Fibroblast of skin of right biceps (primary cell): ENCODE data around the gene FCN1.

Experiments used
- DNase-seq: peaks from one replicate; pipeline ENCODE4 v3.0.0-alpha.2; 2013

Gene FCN1

DNA sequence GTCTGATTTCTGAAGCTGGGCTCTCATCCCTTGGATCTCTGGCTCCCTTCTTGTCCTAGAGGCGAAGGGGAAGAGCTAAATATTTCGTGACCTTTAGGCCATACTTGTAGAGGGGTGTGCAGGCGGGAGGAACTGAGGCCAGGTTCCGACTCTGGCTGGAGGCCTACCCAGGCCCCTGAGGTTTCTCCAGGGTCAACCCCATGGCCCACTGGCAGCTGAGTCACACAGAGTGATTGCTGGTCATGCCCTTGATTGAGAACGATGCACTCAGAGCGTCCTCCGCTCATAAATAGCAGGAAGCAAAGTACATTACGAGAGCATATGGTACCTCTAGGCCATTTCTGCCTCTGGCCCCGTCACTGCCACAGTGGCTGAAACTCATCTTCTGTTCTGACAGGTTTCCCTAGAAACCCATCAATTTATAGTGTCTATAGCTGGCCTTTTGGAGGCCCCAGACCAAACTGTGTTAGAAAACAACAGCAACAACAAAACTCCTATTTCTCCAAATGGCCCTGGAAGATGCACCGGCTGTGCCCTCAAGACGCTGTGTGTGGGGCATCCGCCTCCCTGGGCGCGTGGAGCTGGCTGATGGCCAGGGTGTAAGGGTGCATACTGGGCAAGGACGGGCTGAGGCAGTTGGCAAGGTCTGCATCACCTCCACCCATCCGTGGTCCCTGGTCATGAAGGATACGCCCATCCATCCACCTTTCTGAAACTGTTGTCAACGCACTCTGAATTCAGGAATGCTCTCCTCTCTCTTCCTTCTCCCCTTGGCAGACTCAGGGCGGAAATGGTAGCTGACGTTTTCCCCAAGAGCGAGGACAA is 32.9 kb upstream of the FCN1 start:
- DNase-seq: no peak

DNA sequence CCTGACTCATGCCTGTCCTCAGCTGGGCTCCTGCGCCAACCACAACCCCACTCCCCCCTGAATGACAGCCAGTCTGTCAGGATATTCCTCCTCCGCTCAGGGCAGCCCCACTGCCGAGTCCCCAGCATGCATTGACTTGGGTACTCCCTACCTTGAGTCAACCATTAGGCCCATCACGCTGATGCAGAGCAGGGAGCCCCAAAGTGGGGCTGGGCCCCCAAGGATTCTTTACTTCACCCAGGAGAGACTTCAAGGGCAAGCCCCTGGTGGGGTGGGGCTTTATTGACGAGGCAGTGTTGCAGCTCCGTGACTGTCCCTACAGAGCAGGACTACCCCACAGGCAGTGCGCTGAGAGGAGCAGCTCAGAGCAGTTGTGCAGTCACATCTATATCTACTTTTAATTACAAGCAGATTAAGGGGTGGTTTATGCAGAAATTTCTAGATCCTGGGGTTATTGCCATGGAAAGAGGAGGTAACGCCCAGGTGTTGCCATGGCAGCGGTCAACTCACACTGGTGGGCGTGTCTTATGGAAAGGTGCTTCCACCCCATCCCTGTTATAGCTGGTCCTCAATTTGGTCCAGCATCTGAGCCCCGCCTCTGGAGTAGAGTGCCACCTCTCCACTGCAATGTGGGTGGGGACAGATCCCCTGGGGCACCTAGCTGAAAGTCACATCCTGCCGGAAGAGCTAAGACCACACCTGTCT is 32.1 kb upstream of the FCN1 start:
- no peak for DNase-seq

DNA sequence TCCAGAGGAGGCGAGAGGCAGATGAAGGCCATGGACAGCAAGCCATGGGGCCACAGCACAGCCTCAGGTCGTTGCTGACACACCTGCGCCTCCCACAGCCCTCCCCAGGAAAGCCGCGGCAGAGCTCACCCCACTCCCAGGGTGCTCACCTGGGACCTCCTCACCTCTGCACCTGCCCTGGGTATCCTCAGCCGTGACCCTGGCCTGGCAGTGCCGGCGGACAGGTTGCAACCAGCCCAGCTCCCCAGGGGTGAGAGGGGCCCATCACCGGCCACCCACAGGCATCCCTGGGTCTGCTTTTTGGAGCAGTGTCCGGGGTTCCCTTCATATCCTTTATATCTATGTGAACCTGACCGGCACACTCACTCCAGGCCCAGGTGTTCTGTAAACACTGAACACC is 30.4 kb upstream of the FCN1 start:
- DNase-seq: no peak

DNA sequence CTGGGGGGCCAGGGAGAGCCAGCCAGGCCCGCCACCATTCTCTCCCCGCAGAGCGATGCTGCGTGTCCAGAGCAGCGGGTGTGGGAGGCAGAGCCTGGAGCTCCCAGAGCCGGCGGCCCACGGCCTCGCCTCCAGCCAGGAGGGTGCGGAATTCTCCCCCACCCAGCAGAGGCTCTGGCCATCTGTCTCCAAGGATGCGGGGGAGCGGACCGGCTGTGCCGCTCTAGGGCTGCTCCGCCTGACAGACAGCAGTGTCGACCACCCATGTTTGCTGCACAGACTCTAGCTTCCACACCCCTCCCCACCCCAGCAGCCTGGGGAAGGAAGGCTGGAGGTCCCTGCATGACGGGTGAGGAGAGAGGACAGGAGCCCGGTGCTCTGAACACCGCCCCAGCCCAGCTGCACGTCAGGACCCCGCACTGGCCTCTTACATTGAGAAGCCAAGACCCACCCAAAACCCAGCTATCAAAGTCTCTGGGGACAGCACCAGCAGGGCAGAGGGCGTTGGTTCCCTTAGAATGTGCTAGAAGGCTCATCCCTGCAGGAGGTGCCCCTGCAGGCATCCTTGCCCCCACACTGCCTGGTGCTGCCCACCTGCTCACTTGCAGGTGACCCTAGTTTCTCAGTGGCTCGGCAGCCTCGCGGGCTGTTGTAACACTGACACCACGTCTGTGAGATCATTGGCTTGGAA is 29.7 kb upstream of the FCN1 start:
- no peak for DNase-seq

DNA sequence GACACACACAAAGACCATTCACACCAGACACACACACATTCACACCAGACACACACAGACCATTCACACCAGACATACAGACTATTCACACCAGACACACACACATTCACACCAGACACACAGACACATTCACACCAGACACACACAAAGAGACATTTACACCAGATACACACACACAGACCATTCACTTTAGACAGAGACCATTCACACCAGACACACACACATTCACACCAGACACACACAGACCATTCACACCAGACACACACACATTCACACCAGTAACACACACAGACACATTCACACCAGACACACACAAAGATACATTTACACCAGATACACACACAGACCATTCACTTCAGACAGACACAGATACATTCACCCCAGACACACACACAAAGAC is 29.0 kb upstream of the FCN1 start:
- DNase-seq: no peak

DNA sequence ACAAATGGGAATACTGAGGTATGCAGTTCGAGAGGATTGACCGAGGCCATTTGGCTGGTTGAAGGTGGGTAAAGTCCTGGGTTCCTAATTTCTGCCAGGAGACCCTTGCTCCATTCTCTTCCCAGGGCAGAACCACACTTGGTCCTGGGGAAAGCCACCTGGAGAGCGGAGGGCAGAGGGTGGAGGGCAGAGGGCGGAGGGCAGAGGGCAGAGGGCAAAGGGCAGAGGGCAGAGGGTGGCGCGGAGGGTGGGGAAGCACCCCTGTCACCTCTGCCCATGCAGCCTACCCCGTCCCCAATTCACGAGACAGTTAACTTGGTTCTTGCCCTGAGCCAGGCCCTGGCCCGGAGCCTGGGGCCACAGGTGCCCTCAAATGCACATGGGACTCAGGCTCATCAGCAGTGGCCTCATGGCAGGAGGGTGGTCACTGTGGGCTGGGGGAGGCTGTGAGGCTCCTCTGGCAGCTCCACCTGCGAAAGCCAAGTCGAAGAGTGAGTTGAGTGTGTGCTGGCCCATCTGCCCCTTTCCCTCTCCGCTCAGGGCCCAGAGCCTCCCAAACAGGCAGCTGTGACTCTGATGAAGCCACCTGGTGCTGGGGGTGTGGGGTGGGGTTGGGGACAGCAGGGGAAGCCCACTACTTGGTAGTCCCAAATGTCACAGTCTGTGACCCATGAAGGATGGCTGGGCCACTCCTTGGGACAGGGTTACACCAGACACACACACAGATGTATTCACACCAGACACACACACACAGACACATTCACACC is 28.0 kb upstream of the FCN1 start:
- no peak for DNase-seq

DNA sequence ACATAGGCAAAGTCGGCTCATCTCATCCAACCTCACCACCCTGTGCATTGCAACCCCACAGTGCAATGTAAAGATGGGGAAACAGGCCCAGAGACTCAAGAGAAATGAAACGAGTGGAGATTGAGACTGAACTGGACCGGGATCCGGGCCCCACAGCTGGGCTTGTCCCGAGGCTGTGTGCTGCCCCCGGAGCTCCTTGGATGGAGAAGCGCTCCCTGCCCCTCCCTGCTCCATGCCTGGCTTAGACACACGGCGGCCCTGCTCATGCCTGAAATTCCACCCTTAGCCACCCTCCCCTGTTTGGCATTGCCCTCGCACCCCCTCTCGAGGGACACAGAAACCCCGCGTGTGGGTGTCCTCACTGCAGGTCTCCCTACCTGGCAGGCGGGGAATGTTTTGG is 27.2 kb upstream of the FCN1 start:
- DNase-seq: no peak

DNA sequence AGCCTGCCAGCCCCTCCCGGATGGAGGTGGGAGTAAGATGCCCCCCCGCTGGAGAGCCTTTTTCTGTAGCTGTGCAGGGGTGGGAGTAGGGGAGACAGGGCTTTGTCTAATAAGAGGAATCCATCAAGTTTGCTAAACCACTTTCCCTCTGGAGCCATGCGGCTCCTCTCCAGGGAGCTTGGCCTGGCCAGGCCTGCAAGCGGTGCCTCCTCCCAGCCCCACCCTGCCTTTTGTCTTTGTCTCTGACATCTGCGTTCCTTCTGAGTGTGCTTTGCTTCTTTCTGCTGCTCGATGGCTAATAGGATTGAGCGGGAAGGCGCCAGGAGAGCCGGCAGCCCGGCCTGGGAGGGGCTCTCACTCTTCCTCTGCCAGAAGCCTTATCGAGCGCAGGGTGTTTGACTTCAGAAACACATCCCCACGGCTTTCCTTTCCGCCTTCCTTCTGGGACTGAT is 26.7 kb upstream of the FCN1 start:
- no peak for DNase-seq

DNA sequence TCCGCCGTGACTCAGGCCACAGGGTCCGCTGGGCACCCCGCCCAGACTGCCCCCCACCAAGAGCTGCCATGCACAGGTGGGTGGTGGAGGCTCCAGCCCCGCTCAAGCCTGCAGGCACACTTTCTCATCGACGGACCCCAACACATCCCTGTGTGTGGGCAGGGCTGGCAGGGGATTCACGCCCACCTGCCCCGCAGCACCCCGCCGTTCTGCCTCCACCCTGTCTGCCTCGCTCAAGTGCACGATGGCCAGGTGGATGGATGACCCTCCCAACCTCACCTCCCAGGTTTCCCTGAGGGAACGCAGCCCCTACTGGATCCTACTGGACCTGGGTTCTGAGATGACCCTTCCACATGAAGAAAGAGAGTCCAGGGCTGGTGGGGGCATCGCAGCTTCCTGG is 26.1 kb upstream of the FCN1 start:
- DNase-seq: no peak

DNA sequence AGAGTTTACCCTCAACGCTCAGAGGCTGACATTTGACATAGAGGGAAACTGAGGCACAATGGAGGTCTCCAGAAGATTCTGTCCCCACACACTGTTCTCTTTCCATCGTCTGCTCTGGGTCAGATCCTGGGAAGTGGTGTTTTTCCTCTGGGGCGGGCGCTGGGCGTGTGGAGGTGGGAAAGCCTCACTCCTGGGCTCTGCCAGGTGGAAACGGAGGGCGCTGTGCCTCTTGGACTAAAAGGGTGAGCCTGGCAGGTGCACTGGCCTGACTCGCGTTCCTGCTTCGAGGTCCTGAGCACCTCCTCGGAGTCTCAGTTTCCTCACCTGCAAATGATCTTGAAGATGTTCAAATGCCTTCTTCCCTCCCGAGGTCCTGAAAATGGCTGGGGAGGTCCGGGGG is 25.7 kb upstream of the FCN1 start:
- DNase-seq: no peak

DNA sequence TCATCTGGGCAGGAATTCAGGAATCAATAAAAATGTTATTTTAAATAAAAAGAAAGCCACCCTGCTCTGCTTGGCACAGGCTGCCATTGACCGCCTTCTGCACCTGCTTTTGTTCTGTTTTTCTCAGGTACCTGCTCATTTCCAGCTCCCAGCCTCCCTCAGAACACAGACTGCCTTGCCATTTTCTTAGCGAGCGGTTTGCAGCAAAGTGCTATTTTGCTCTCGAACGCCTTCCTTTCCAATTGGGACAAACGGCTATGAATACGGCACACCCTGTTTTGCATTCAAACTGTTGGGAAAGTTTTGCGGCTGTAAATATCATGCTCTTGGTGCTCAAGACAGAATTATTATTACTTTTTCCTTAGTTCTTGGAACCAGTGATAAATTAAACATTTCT is 25.1 kb upstream of the FCN1 start:
- no peak for DNase-seq

DNA sequence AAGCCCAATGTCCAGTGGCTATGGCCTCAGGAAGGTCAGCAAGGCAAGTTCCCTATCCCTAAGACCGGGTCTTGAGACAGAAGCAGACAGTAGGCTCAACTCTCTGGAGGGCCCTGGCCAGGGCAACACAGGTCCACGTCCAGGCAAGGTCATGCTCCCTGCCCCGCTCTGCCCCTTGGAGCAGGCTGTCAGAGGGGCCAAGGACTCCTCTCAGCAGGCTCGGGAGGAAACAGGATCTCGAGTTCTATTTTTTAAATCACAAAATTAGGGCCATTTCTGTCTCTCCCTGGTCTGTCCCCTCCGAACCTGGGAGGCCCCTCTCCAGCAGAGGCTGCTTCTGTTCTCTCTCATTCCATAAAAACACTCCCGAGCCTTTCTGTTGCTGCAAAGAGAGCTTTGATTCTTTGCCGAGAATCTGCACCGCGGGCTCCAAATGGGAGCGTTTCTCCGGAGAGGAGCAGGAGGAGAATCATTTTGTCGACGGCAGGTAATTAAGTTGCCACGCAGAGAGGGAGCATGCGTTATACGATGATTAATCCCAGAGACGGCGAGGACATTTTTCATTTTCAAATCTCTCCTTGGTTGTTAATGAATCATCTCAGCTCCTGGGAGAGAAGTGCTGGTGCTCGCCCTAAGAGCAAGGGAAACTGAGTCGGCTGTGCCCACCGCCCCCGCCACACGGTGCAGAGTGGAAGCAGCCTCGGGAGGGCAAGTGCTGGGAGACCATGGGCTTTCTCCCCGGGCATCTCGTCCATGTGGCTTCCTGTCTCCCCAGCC is 24.5 kb upstream of the FCN1 start:
- peak; percentile 14 for DNase-seq

DNA sequence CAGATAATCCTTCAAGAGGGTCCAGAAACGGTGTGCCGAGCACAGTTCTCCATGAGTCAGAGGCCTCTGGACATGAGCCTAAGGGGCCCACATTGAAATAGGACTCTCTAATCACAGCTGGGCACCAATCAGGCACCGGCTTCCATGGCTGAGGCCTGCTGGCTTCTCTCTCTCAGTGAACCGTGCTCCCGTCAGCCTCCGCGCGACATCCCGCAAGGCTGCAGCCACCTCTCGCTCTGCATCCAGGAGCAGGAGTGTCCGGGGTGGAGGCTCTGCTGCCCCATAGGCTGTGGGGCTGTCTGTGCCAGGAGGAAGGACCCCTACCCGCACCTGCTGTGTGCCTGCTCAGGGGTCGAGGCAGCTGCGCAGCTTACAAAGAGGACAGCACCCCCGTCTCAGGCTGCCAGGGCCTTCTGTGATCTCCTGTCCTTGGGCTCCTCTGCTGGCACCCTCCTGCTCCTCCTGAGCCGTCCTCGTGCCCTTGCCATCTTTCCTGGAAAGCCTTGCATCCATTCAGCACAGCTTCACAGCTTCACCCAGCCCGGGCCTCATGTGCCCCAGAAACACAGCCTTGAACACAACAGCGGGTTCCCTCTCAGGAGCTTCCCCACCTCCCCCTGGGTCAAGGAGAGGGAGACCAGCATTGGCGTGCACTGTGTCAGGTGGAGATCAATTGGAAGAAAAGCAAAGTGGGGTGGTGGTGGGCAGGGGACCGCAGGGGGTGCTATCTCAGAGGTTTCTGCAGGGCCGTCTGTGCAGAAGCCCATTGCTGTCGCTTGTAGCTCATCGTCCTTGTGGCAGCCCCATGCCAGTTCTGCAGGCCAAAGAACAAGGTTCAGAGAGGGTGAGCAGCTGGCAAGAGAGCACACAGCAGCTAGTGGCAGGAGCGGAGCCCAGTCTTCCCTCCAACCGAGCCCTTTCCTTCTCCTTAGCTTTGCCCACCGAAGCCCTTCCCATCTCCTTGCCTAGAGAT is 22.8 kb upstream of the FCN1 start:
- DNase-seq: no peak

DNA sequence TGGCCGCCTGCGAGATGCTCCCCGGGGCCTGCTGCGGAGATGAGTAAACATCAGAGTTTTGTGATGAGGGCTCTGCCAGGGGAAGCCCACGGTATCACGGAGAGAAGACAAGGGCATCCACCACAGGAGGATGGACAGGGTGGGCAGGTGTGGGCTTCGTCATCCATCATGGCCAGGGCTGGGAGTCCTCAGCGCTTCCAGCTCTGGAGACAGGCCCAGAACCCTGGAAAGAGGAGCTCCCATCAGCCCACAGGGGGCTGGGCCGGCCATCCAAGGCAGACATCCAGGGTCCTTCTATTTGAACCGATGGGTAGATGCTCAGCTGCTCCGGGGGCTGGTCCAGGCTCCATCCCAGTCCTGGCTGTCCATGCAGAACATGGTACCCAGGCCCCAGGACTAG is 22.1 kb upstream of the FCN1 start:
- DNase-seq: no peak

DNA sequence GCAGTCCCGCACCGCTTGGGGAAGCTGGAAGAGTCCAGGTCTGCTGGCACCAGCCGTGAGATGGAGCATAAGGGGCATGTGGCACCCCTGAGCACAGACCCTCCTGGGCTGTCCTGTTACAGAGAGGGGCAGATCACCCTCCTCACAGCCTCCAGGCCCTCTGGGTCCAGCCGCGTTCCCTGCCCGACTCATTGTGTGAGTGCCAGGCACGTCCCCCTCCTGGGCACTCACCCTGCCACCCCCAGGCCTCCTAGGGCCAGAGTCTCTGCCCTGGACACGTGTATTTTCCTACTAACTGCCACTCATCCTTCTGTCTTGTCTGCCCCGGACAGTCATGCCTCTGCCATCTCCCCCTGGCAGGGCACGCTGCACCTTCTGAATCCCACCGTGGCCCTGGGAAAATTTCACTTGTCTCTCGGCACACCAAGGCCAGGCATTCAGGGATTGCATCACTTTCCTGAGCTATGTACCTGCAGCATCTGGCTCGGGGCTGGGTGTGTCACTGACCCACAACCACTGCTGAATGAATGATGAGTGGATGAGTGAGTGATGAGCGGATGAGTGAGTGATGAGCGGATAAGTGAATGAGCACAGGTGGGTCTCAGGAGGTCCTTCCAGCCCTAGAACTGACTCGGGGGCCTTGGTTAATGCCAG is 21.5 kb upstream of the FCN1 start:
- no peak for DNase-seq

DNA sequence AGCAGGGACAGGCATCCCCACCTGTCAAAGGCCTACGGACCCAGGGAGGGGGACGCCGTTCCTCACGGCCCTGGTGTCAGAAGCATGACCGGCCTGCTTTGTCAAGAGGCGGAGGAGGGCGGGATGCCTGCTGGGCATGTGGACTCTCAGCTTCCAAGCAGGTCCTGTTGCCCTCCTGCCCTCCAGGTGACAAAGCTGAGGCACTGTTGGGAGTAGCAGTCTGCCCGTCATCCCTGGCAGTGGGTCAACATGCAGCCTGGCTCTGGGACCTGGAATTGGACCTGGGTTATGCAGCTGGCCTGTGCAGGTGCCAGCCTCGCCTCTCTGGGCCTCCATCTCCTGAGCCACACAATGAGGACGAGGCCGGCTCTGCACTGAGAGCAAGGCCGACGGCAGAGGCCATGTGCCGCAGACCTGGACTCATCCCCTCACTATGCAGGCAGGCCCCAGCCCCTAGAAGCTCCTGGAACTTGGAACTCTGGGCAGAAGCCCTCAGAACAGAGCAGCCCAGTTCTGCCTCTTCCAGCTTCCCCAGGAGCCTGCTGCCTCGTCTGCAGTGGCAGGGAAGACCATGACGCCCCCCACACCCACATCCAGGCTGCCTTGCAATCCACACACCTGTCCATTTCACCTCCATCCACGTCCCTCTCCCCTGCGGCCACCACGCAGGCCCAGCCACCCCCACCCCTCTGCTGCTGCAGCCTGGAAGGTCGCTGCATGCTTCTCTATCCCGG is 20.8 kb upstream of the FCN1 start:
- no peak for DNase-seq

DNA sequence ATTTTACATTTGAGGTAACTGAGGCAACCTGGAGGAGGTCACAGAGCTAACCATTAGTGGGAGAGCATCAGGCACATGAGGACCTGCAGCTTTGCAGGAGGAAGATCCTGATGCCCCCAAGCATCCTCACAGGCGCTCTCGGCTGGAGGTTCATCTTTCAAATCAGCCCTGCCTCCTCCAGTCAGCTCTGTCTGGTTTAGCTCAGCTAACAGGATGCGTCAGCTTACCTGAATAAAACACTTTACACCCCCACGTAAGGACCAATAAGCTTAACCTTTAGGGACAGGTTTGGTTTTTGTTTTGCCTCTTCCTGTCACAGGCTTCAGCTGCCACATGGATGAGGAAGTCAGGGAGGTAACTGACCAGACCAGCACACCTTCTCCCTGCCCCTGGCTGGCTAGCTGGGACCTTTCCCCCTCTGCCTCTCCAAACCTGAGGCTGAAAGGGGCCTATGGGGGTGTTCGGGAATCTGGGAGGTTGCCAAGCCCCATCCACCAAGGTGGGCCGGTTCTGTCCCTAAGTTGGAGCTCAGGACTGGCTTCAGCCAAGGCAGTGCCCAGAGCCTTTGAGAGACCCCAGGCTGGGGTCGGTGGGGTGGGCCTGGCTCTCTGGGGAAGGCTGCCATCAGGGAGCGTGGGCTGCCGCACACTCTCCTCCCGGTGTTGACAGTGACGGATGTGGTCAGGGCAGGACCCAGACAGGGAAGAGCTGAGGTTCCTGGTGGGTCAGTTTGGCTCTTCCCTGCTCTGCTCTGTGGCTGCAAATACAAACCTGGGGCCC is 20.0 kb upstream of the FCN1 start:
- DNase-seq: no peak

DNA sequence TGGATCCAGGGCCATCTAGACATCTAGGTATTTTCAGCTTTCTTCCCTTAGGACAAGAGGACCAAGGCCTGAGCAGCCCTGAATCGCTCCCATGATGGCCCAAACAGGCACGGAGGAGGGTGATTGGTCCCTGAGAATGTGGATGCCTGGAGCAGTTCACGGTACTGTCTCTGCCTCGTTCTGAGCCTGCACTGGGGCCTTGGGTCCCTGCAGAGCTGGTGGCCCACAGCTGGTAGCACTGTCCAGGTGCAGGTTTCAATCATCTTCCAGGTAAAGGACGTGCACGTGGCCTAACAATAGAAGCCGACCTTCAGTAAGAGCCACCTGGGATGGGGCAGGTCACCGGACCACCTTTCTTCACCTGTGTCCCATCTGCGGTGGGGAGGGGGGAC is 19.4 kb upstream of the FCN1 start:
- DNase-seq: no peak
